ENCODE results near the gene JAM3. TPM values are rescaled to one million over a fixed set of nuclear protein-coding genes. Genes with fewer than 3 reads are reported as not detected.

The JAM3 gene
- total RNA-seq, 1 experiment from 2014 or later = 1.5 TPM

DNA sequence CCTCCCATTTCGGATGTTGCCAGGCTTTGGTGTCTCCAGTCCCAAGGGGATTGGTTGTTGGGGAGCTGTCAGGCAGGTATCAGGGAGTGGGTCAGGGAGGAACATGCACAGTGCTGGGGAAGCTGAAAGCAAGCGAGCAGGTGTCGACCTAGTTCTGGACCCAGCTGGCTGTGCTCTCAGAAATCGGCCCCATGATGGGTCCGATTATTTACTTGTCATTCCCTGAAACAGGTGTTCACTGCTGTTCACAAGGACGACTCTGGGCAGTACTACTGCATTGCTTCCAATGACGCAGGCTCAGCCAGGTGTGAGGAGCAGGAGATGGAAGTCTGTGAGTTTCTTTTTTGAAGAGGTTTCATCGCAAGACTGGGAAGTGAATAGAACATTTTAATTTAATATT, 76.8 kb downstream of the JAM3 start:
- H3K36me3 ChIP-seq (ENCODE audit: control insufficient read depth, insufficient read depth, low read length) = no peaks in the 10 kb centered on the region
- no peaks in the 10 kb centered on the region for H3K4me1 Mint-ChIP-seq (ENCODE audit: low read depth, unreplicated experiment)
- ChIA-PET CTCF (no interaction called here), POLR2A (no interaction called here)
- no TSS peak for BruUV-seq (replicated peaks)
- TF ChIP-seq, protein P1, sequence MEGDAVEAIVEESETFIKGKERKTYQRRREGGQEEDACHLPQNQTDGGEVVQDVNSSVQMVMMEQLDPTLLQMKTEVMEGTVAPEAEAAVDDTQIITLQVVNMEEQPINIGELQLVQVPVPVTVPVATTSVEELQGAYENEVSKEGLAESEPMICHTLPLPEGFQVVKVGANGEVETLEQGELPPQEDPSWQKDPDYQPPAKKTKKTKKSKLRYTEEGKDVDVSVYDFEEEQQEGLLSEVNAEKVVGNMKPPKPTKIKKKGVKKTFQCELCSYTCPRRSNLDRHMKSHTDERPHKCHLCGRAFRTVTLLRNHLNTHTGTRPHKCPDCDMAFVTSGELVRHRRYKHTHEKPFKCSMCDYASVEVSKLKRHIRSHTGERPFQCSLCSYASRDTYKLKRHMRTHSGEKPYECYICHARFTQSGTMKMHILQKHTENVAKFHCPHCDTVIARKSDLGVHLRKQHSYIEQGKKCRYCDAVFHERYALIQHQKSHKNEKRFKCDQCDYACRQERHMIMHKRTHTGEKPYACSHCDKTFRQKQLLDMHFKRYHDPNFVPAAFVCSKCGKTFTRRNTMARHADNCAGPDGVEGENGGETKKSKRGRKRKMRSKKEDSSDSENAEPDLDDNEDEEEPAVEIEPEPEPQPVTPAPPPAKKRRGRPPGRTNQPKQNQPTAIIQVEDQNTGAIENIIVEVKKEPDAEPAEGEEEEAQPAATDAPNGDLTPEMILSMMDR (IDR thresholded peaks at IDR 0.05; ENCODE audit: insufficient read depth in 1 of 2, low read depth in 1 of 2, low read length in 1 of 2, severe bottlenecking in 1 of 2, unreplicated experiment in 1 of 2) = no peak
- no peak overlapping the region for H3K27ac Mint-ChIP-seq (ENCODE audit: unreplicated experiment)
- H3K9me3 Mint-ChIP-seq (ENCODE audit: unreplicated experiment) = no peaks in the 10 kb centered on the region
- intact Hi-C loops (cut with micrococcal nuclease; ENCODE audit: unreplicated experiment) = no loop called here
- no peaks in the 10 kb centered on the region for H3K9me3 ChIP-seq
- H3K36me3 Mint-ChIP-seq (ENCODE audit: insufficient read depth, unreplicated experiment) = peaks cover 28% of the 10 kb centered on the region
- no peaks in the 10 kb centered on the region for H3K4me1 ChIP-seq
- H3K27me3 ChIP-seq (replicated peaks; ENCODE audit: control insufficient read depth, insufficient read depth, low read length) = no peaks in the 10 kb centered on the region
- H3K27me3 Mint-ChIP-seq (ENCODE audit: insufficient read depth, unreplicated experiment) = peaks cover 29% of the 10 kb centered on the region
- no peak for DNase-seq
- no peak overlapping the region for H3K4me3 ChIP-seq (ENCODE audit: low read depth, low read length)
- no peak overlapping the region for H3K4me3 Mint-ChIP-seq (ENCODE audit: unreplicated experiment)

DNA sequence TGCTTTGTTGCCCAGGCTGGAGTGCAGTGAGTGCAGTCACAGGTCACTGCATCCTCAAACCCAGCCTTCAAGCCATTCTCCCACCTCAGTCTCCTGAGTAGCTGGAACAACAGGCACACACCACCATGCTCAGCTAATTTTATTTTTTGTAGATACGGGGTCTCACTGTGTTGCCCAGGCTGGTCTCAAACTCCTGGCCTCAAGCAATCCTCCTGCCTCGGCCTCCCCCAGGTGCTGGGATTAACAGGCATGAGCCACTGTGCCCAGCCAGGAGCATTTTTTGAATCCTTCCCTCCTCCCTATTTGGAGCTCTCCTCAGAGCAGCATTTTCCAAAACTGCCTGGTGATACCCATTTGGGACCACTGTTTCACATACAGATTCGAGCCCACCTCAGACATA, 77.7 kb downstream of the JAM3 start:
- Mint-ChIP-seq H3K4me1 (ENCODE audit: low read depth, unreplicated experiment) (no peaks in the 10 kb centered on the region), H3K4me3 (ENCODE audit: unreplicated experiment) (no peak overlapping the region), H3K9me3 (ENCODE audit: unreplicated experiment) (no peaks in the 10 kb centered on the region), H3K36me3 (ENCODE audit: insufficient read depth, unreplicated experiment) (peaks cover 37% of the 10 kb centered on the region), H3K27me3 (ENCODE audit: insufficient read depth, unreplicated experiment) (peaks cover 22% of the 10 kb centered on the region), H3K27ac (ENCODE audit: unreplicated experiment) (no peak overlapping the region)
- Histone ChIP-seq H3K36me3 (ENCODE audit: control insufficient read depth, insufficient read depth, low read length) (no peaks in the 10 kb centered on the region), H3K9me3 (no peaks in the 10 kb centered on the region), H3K27me3 (replicated peaks; ENCODE audit: control insufficient read depth, insufficient read depth, low read length) (no peaks in the 10 kb centered on the region), H3K4me3 (ENCODE audit: low read depth, low read length) (no peak overlapping the region), H3K4me1 (no peaks in the 10 kb centered on the region)
- intact Hi-C loops (cut with micrococcal nuclease; ENCODE audit: unreplicated experiment) = no loop called here
- ChIA-PET POLR2A (interaction anchor here (0.6 kb wide), 1 partner anchor 86 kb away, joined by 3 read pairs; no protein-coding TSS in a partner anchor), CTCF (no interaction called here)
- no peak for DNase-seq
- TF ChIP-seq, protein P1 (IDR thresholded peaks at IDR 0.05; ENCODE audit: insufficient read depth in 1 of 2, low read depth in 1 of 2, low read length in 1 of 2, severe bottlenecking in 1 of 2, unreplicated experiment in 1 of 2) = no peak
- no TSS peak for BruUV-seq (replicated peaks)

DNA sequence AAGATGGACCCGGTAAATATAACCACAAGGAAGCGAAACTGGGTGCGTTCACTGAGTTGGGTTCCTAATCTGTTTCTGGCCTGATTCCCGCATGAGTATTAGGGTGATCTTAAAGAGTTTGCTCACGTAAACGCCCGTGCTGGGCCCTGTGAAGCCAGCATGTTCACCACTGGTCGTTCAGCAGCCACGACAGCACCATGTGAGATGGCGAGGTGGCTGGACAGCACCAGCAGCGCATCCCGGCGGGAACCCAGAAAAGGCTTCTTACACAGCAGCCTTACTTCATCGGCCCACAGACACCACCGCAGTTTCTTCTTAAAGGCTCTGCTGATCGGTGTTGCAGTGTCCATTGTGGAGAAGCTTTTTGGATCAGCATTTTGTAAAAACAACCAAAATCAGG, 80.5 kb downstream of the JAM3 start:
- H3K27me3 Mint-ChIP-seq (ENCODE audit: insufficient read depth, unreplicated experiment) = peaks cover 1% of the 10 kb centered on the region
- no peak overlapping the region for H3K27ac Mint-ChIP-seq (ENCODE audit: unreplicated experiment)
- H3K4me1 Mint-ChIP-seq (ENCODE audit: low read depth, unreplicated experiment) = no peaks in the 10 kb centered on the region
- Histone ChIP-seq H3K4me1 (no peaks in the 10 kb centered on the region), H3K27me3 (replicated peaks; ENCODE audit: control insufficient read depth, insufficient read depth, low read length) (no peaks in the 10 kb centered on the region), H3K4me3 (ENCODE audit: low read depth, low read length) (no peak overlapping the region), H3K36me3 (ENCODE audit: control insufficient read depth, insufficient read depth, low read length) (0 out of 2 replicates have a peak, but pooled peaks cover 5% of the 10 kb centered on the region), H3K9me3 (no peaks in the 10 kb centered on the region)
- DNase-seq = no peak
- CTCF ChIA-PET = interaction anchor here (0.6 to 0.8 kb wide), 2 partner anchors 99 to 631 kb away, joined by 3 read pairs; no protein-coding TSS in a partner anchor
- intact Hi-C loops (cut with micrococcal nuclease; ENCODE audit: unreplicated experiment) = no loop called here
- BruUV-seq (replicated peaks) = no TSS peak
- POLR2A ChIA-PET = no interaction called here
- H3K4me3 Mint-ChIP-seq (ENCODE audit: unreplicated experiment) = no peak overlapping the region
- no peaks in the 10 kb centered on the region for H3K9me3 Mint-ChIP-seq (ENCODE audit: unreplicated experiment)
- peaks cover 39% of the 10 kb centered on the region for H3K36me3 Mint-ChIP-seq (ENCODE audit: insufficient read depth, unreplicated experiment)
- TF ChIP-seq, protein P1 (IDR thresholded peaks at IDR 0.05; ENCODE audit: insufficient read depth in 1 of 2, low read depth in 1 of 2, low read length in 1 of 2, severe bottlenecking in 1 of 2, unreplicated experiment in 1 of 2) = no peak
